ENCODE results near the gene ZBTB7C. TPM values are rescaled to one million over a fixed set of nuclear protein-coding genes. Genes with fewer than 3 reads are reported as not detected.
A peak's percentile ranks its signal among the peaks of the same experiment; 100 is the strongest.

Gene ZBTB7C
- total and polyA plus RNA-seq, 2 of the 8 experiments (the other 6 are each of a cell fraction or from before 2014, with no cell fraction given): 0.15 to 0.45 TPM

- Histone ChIP-seq H3K56ac (replicated peaks; ENCODE audit: insufficient read length, low read depth, low read length) (no peak overlapping the region), H3K27me3 (replicated peaks in 1 of 4; ENCODE audit: control insufficient read depth in 3 of 4, extremely low read depth in 1 of 4, insufficient read depth in 3 of 4, low read length in 3 of 4) (peaks cover 11 to 39% (median 26%) of the 10 kb centered on the region in 4 experiments), H3K79me2 (ENCODE audit: control insufficient read depth in 1 of 2, insufficient read depth in 2 of 2, low read length in 2 of 2) (no peaks in the 10 kb centered on the region), H2BK12ac (ENCODE audit: low read depth, low read length) (no peak overlapping the region), H2BK5ac (ENCODE audit: low read depth, low read length) (no peak overlapping the region), H3K4ac (replicated peaks; ENCODE audit: insufficient read length, low read depth, low read length) (no peak overlapping the region), H2BK120ac (replicated peaks; ENCODE audit: low read depth, low read length) (no peak overlapping the region), H3K18ac (ENCODE audit: extremely low read depth, low read length) (no peak overlapping the region), H3K4me3 (ENCODE audit: extremely low read depth in 1 of 4, insufficient read depth in 2 of 4, low read depth in 3 of 4, low read length in 4 of 4) (no peak overlapping the region), H3K23me2 (ENCODE audit: low read depth, low read length) (peaks cover 12% of the 10 kb centered on the region; the same call in 1 of the 2 replicates), H4K91ac (replicated peaks; ENCODE audit: insufficient read length, low read length) (no peak overlapping the region), H3K9me3 (ENCODE audit: insufficient read depth in 2 of 2, low read depth in 1 of 2, low read length in 1 of 2) (no peaks in the 10 kb centered on the region), H3K79me1 (ENCODE audit: low read depth, low read length) (no peaks in the 10 kb centered on the region), H4K8ac (ENCODE audit: extremely low read depth, insufficient read depth, low read length) (no peak overlapping the region), H3K36me3 (ENCODE audit: control insufficient read depth in 2 of 4, insufficient read depth in 4 of 4, low read length in 3 of 4) (no peaks in the 10 kb centered on the region; a peak in 1 of 8 replicates), H3K23ac (ENCODE audit: insufficient read length) (no peak overlapping the region), H4K20me1 (replicated peaks in 1 of 2; ENCODE audit: control insufficient read depth in 1 of 2, insufficient read depth in 2 of 2, low read length in 2 of 2) (no peaks in the 10 kb centered on the region), H3K14ac (ENCODE audit: insufficient read length) (no peak overlapping the region), H3K9ac (replicated peaks in 1 of 4; ENCODE audit: extremely low read depth in 1 of 4, low read depth in 3 of 4, low read length in 3 of 4) (0 out of 7 replicates have a peak overlapping the region, but pooled peaks of 1 of the 4 experiments have one; percentile 20), H2BK15ac (ENCODE audit: low read length) (no peak overlapping the region), H2BK20ac (ENCODE audit: low read length) (no peak overlapping the region), H4K5ac (ENCODE audit: insufficient read length, low read depth, low read length) (no peak overlapping the region), H3K4me2 (ENCODE audit: insufficient read depth in 1 of 2, low read depth in 2 of 2, low read length in 2 of 2) (no peak overlapping the region), H3K4me1 (replicated peaks in 1 of 4; ENCODE audit: control insufficient read depth in 3 of 4, insufficient read depth in 4 of 4, low read length in 3 of 4) (peaks cover 9 to 27% (median 17%) of the 10 kb centered on the region in 4 experiments), H3K27ac (ENCODE audit: low read depth, low read length) (no peak overlapping the region), H2AK5ac (ENCODE audit: low read depth, low read length) (no peak overlapping the region), H2AFZ (ENCODE audit: low read length) (no peak overlapping the region)
- CTCF ChIA-PET (ENCODE audit: partially characterized antibody): interaction anchor here (0.5 to 2.7 kb wide), 10 partner anchors 11 to 111 kb away, joined by 3 to 13 read pairs (median 4); no protein-coding TSS in a partner anchor
- 72% methylated on average over 10 of the region's 10 CpGs; no CpG with 5 or more reads in 1 of the 2 experiments for WGBS, 2 experiments (ENCODE audit: extremely low coverage in 1 of 2, insufficient coverage in 1 of 2, insufficient read length in 1 of 2, insufficient replicate concordance in 2 of 2, low coverage in 1 of 2, low lambda C conversion rate in 2 of 2, missing lambda C conversion rate in 1 of 2)
- no peak for FAIRE-seq
- DNase-seq (ENCODE audit: low read depth in 1 of 2, low spot score in 2 of 2): no peak
- no peak for TF ChIP-seq EGR1 (IDR thresholded peaks at IDR 0.05; ENCODE audit: borderline replicate concordance, low read depth, low read length)
- TF ChIP-seq, protein P1, sequence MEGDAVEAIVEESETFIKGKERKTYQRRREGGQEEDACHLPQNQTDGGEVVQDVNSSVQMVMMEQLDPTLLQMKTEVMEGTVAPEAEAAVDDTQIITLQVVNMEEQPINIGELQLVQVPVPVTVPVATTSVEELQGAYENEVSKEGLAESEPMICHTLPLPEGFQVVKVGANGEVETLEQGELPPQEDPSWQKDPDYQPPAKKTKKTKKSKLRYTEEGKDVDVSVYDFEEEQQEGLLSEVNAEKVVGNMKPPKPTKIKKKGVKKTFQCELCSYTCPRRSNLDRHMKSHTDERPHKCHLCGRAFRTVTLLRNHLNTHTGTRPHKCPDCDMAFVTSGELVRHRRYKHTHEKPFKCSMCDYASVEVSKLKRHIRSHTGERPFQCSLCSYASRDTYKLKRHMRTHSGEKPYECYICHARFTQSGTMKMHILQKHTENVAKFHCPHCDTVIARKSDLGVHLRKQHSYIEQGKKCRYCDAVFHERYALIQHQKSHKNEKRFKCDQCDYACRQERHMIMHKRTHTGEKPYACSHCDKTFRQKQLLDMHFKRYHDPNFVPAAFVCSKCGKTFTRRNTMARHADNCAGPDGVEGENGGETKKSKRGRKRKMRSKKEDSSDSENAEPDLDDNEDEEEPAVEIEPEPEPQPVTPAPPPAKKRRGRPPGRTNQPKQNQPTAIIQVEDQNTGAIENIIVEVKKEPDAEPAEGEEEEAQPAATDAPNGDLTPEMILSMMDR (IDR thresholded peaks at IDR 0.05; ENCODE audit: control extremely low read depth in 1 of 3, insufficient read depth in 1 of 3, low read depth in 1 of 3, low read length in 3 of 3): peak in 2 of 3 experiments; percentile 20 to 24; a peak in 2 of 4 replicates
- no peak for TF ChIP-seq RBBP5 (IDR thresholded peaks at IDR 0.05; ENCODE audit: borderline replicate concordance, low read depth, low read length)
- peak; percentile 13 to 18; a peak in 2 of 4 replicates for TF ChIP-seq RAD21 (IDR thresholded peaks at IDR 0.05 in 1 of 2, conservative IDR thresholded peaks at IDR 0.05 in 1 of 2; ENCODE audit: low read depth in 2 of 2, low read length in 2 of 2)
- TF ChIP-seq JUN (IDR thresholded peaks at IDR 0.05; ENCODE audit: low read depth, low read length): no peak
- POLR2A ChIA-PET (ENCODE audit: partially characterized antibody): interaction anchor here (1.2 kb wide), 1 partner anchor 11 kb away, joined by 3 read pairs; no protein-coding TSS in a partner anchor
Observed at GRCh38 chr18:48140731-48141130, 268.5 kb downstream of the ZBTB7C start.
